Middle frontal gyrus (tissue), 1 donor: ENCODE data around the gene AHR.
"Not testable (repeated sequence)": the region's sequence is repeated elsewhere in the genome, so short reads cannot be mapped to it uniquely, and the experiment has no call there.

Experiments
- DNase-seq: peaks from one replicate; pipeline ENCODE4 v3.0.0-alpha.2; 2015; ENCODE audit warnings: low spot score; ENCODE audit errors: extremely low spot score

AHR gene

GRCh38 chr7:17336168-17336567, 37.7 kb downstream of the AHR start:
- DNase-seq = no peak

GRCh38 chr7:17339139-17339538, 40.7 kb downstream of the AHR start:
- DNase-seq = no peak

GRCh38 chr7:17339952-17340351, 41.5 kb downstream of the AHR start:
- DNase-seq = no peak

- DNase-seq = no peak
Measured at GRCh38 chr7:17340655-17341054, 42.2 kb downstream of the AHR start.

GRCh38 chr7:17342756-17343155, 44.3 kb downstream of the AHR start:
- DNase-seq = no peak

GRCh38 chr7:17347401-17347800, 48.9 kb downstream of the AHR start:
- no peak for DNase-seq

- DNase-seq = not testable (repeated sequence)
Measured at GRCh38 chr7:17348932-17349331, 50.5 kb downstream of the AHR start.

- not testable (repeated sequence) for DNase-seq
Measured at GRCh38 chr7:17350321-17350720, 51.9 kb downstream of the AHR start.

GRCh38 chr7:17353650-17354419, 55.4 kb downstream of the AHR start:
- DNase-seq = not testable (repeated sequence)

DNA sequence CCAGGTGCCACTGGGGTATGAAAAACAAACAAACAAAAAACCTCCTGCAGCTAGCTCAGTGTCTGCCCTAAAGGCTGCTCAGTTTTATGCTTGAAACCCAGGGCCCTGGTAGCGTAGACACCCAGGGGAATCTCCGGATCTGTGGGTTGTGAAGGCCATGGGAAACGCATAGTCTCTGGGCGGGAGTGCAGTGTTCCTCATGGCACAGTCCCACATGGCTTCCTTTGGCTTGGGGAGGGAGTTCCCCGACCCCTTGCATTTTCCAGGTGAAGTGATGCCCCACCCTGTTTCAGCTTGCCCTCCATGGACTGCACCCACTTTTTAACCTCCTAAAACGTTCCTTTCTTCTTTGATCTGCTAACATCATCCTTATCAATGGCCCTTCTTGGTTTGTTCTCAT, 56.0 kb downstream of the AHR start:
- no peak for DNase-seq

- no peak for DNase-seq
Measured at GRCh38 chr7:17355050-17355449, 56.6 kb downstream of the AHR start.

DNA sequence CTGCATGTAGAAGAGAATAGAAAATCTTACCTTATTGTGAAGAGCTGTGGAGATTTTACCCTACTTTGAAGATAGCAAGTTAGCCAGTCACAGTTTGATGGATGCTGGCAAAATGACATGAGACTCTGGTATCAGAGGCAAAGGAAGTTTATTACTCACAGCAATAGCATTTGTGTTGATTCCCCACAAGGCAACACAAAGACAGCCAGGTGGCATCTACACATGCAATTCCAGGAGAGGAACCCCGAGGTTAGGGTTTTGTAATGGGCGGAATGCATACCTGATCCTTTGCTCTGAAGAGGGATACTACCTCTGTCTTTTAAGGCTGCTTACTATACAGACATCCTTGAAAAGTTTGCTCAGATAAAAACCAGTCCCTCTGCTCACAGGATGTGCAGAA, 59.5 kb downstream of the AHR start:
- no peak for DNase-seq

DNA sequence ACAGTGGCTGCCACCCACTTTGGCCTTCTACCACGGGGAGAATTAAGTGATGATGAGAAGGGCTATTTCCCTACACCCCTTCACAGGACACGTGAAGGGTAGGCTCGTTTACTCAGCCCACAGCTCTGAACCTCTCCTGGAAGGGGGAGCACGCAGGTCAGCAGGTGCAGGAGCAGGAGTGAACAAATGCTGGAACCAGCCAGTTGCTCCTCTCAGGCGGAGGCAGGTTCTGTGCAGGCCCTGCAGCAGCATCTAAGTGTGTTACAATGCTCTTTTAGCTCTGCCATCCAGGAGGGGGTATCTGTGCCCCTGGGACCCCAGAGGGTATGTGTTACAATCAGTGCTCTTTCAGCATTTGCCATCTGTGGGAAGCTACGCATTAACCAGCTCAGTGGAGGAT, 61.2 kb downstream of the AHR start:
- no peak for DNase-seq

GRCh38 chr7:17362439-17363105, 64.1 kb downstream of the AHR start:
- DNase-seq = no peak

DNA sequence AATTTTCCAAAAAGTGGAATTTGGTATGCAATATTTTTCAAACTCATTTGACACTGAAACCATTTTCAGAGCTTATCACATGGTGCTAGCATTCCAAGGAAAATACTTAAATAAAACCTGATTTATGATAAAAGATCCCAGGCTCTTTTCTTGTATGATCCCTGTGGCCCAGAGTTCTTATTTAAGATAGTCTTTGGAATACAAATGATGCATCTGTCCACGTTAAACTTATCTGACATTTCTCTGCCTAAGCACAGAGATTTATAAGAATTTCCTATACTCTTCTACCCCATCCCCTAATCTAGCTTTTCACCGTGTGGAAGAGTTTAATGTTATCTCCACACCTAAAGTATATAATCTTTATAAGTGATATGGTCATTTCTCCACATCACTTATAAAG, 66.2 kb downstream of the AHR start:
- no peak for DNase-seq

DNA sequence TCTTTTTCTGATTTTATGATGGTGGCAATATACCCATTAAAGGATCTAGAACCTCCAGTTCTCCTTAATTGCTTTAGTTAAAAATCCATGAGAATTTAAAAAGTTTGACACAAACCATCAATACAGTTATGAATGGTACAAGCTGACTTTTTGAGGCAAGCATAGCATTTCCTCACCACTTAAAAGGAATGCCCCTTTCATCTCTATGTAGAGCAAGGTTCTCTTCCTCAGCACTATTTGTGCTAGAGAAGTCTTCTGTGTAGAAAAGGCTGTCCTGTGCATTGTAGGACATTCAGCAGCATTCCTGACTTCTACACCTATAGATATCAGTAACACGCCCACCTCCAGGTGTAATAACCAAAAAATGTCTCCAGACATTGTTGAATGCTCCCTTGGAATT, 67.3 kb downstream of the AHR start:
- no peak for DNase-seq

DNA sequence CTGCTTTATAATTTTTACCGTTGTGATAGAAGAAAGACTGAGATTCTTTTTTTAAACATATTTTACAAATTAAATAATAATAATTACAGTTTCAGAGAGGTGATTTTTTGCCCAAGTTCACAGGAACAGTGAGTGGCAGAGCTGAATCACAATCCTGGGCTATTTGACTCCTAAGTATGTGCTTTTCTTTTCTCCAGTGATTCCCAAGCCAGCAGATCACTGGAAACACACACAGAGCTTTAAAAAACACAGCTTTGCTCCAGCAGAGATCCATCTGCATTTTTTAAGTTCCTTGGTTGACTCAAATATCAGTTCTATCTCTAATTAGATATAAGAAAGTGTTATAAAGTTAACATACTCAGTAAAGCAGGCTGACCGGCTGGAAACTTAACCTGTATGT, 69.0 kb downstream of the AHR start:
- DNase-seq = no peak

GRCh38 chr7:17368856-17369524, 70.5 kb downstream of the AHR start:
- DNase-seq = no peak

DNA sequence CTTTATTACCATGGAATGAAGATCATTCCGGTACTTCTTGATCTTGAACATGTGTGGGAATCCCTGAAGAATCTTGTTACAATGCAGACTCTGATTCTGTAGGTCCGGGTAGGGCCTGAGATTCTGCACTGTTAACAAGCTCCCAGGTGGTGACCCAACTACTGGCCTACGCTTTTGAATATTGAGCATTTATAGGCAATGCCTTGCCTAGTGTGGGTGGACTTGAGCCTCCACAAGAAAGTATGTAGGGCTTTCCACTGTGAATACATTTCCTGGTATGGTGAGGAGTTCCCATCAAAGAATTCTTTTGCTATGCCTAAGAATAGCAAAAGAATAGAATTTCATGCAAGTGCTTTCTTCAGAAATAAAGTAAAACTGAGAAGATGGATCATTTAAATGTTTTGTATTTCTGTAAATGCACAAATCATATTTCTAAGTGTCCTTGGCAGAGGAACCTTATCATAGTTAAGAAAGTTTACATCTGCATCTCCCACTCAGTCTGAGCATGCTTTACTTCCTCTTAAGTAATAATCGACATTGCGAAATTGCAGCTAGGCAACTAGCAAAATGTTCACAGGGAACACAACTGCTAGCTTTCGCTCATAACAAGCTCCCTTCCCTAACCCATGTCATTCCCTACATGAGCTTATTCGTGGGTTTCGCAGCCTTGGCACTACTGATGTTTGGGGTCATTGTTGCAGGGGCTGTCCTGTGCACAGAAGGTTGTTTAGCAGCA, 71.4 kb downstream of the AHR start:
- DNase-seq = peak; percentile 43

DNA sequence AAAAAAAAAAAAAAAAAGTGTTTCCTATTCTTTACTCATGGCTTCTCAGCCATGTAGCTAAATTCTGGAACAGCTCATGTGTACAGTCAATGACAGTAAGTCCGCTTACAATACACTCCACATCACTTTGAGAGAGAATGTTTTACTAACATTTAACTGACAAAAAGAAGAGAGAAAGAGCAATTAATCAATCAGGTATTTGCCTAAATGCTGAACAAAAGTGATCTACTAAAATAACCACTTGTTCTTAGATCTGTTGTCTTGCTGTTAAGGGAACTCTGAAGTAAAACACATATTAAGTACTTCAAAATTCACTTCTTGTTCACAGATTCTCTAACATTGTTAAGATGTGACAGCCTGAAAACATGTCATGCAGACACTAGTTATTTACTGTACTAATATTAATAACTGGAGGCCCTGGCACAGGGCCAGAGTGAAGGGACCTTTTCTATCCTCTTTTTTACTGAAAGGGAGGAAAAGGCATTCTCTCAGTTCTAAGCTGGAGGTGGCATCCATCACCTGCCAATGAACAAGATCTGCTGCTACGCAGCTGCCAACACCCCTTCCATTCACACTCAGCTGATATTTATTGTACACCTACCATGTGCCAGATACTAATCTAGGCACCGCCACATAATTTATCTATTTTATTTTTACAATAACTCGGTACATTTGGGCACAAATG, 72.6 kb downstream of the AHR start:
- DNase-seq = no peak
